Dermis blood vessel endothelial cell (primary cell): ENCODE measurements around the gene C6orf118. TPM values are rescaled to one million over a fixed set of nuclear protein-coding genes. Genes with fewer than 3 reads are reported as not detected.

Experiments
- DNase-seq: peaks from one replicate; pipeline ENCODE4 v3.0.0; 2010
- total RNA-seq: library from RNA; depleted of rRNA; stranded (reverse); fragments of >200 nt; gene quantifications from 2 replicates; pipeline ENCODE4 v1.2.3, GENCODE V29; 2014

Gene C6orf118
- not detected in 2 replicates for total RNA-seq

DNA sequence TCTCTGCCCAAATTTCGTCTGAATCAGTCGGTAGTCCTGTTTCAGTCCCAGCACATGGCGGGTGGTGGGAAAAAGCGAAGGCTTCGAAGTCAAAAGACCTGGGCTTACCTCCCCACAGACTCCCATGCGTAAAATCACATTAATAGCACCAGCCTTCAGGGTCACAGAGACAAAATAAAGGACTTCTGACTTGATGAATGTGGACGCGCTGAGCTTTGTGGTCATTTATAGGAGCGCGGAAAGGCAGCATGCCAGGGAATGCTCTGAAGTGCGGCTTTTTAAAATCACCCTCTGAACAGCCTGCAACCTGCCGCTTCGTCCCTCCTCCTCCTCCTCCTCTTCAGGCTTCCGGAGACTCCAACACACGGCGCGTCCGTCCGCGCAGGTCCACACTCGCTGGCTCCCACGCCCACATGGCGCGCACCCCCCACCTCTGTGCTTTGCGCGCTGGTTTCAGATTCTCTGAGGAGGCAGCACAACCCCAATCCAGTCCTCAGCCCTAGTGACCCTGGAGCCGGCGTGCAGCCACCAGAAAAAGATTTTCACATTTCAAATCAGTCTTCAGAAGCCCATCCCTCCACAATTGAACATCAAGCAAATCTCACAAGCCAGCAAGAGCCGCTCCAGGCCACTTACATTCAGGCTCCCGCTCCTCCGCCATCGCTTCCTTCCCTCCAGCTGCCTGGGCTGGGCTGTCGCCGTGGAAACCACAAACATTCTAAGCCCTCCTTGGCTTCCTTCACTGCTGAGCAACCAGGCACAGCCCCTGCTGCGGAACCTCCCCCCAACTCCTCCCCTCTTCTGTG is at the start of gene C6orf118:
Gene C6orf118 (minus strand): TSS at position 680 of the 806 bp plus-strand sequence. CDS start 19 bp downstream, at position 661.
- peak; percentile 88 for DNase-seq

- DNase-seq: no peak
Measured at GRCh38 chr6:165345700-165346099, 36.3 kb upstream of the C6orf118 start.

- no peak for DNase-seq
Measured at GRCh38 chr6:165340532-165340931, 31.1 kb upstream of the C6orf118 start.

DNA sequence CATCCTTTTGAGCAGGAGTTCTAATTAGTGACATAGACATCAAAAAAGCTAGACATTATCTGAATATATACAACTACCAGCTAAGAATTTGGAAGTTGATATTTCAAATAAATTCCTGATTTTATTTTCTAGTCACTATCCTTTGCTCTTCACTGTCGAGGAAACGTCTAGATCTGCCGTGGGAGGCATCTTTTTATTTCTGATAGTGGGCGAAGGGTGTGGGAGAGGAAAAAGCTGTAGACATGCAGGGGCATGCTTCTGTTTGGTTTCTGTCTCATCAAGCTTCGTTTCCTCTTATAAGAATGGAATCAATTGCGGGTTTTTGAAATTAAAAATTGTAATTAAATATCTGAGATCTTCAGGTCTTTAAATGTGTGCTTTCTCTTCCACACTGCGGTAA is 16.2 kb upstream of the C6orf118 start:
- DNase-seq: no peak

DNA sequence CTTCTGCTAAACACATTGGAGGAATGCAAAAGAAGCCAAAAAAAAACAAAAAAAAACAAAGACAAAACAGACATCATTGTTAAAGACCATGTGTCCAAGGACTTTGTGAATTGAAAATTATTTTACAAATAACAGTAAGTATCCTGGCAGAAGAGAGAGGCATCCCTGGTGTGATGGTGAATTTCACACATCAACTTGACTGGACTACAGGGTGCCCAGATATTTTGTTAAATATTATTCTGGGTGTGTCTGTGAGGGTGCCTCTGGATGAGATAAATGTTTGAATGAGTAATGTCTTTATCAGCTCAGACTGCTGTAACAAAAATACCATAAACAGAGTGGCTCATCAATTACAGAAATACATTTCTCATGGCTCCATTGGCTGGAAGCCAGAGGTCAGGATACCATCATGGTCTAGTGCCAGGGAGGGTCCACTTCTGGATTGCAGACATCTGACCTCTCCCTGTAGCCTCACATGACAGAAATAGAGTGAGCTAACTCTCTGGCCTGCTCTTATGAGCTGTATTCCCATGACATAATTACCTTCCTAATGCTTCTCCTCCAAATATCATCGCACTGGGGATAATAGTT is 12.2 kb upstream of the C6orf118 start:
- no peak for DNase-seq

DNA sequence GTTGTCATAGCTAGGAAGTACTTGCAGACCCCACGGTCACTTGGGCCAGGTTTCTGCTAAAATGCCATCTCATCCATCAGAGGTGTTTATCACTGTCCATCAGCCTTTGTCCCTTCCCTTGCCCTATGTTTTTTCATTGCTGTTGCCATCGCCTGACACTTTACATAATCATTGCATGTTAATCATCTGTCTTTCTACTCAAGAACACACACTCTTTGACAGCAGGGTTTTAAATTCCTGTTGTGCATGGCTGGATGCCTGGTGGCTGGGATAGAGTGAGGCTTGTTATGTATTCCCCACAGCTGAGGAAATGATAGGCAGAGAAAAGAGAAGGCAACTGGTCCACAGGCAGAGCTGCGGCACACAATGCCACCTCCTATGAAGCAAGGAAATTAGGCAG is 11.7 kb upstream of the C6orf118 start:
- no peak for DNase-seq

DNA sequence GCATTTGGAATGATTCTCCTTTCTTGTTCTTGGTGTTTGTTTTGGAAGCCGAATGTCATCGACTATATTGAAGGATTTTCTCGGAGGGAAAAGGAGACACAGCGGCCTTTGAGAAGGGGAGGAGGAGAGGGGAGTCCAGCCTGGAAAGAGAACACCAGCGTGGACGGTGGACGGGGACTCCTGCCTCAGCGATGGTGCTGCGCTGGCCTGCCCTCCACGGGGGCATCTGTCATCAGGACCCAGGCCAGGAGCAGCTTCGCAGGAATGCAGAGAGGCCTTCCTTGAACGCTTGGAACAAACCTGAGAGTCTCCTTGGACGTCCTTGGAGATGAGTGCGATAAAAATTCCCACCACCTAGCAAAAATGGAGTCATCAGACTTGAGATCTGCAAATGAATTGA is 8.3 kb upstream of the C6orf118 start:
- DNase-seq: no peak

DNA sequence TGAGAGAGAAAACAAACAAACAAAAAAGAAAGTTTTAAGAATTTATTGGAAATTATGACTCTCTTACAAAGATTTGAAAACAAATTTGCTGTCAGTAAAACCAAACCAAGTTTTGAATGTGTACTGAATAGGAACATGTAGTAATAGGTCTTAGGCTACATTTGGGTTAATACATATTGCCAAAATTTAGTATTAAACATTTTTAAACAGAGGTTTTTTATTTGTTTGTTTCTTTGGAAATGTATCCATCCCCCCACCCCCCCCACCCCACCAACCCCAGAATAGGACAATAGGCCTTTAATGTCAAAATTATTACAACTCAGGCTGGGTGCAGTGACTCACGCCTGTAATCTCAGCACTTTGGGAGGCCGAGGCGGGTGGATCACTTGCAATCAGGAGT is 2.5 kb downstream of the C6orf118 start:
- DNase-seq: no peak

DNA sequence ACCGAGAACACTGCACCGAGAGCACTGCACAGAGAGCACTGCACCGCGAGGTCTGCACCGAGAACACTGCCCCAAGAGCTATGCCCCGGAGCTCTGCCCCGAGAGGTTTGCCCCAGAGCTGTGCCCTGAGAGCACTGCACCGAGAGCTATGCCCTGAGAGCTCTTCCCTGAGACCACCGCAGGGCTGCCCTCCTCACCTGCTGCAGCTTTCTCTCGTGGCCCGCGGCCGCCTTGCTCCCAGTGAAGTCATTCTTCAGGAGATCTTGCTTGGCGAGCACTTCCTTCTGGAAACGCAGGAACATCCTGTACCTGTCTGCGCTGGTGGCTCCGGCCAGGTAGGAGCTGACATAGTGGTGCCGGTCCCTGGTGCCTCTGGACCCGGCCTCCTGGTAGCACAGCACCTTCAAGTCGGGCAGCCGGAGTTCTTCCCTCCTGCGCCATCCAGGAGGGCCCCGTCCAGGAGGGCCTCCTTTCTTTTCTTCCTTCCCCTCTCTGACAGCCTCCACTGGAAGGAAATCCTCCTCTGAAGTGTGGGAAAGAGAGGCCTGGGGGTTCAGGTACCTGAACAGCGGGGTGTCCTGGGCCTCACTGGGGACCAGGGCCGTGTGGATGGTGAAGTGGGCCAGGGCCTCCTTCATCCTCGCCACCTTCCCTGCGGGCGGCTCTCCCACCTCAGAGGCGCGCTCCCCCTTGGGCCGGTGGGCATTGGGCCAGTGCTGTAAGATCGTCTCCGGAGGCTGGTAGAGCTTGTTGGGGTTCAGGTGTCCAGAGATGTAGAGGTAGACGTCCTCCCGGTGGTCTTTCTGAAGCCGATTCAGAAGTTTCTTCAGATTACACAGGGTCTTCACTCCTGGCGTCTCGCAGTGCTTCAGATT is 7.8 kb downstream of the C6orf118 start:
- no peak for DNase-seq

GRCh38 chr6:165300422-165300936 is 8.9 kb downstream of the C6orf118 start:
- DNase-seq: no peak

- DNase-seq: no peak
Measured at GRCh38 chr6:165298875-165299274, 10.5 kb downstream of the C6orf118 start.

DNA sequence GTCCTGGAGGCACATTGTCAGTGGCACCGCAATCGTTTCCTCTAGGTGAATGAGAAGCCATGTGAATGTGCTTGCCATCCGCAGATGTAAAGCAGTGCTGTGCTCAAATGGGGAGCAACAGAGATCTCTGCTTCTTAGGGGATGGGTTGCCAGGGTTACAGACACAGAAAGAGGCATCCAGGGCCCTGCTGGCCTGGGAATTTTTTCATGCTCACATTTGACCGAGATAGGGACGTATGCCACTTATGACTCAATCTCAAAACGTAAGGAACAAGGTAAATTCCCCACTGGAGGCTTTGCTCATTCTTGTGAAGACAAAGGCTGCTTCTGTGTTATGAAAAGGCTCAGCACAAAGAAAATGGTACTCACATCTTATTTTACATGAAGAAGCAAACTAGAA is 11.0 kb downstream of the C6orf118 start:
- DNase-seq: no peak

DNA sequence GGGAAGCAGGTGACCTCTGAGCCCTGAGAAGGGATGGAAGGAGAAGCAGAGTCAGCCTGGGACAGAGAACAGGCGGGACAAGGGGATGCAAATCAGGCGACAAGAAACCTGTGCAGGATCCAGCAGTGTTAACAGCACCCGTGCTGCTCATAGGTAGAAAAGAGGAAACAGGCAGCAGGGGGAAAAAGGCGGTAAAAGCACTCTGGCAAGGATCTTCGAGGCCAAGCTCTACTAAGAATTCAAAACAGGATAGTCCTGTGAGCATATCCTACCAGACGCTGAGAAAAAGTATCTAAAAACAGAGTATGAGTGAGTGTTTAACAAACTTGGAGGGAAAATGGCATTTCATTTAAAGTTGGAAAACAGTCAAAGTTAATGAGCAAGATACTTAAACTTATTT is 16.7 kb downstream of the C6orf118 start:
- no peak for DNase-seq

DNA sequence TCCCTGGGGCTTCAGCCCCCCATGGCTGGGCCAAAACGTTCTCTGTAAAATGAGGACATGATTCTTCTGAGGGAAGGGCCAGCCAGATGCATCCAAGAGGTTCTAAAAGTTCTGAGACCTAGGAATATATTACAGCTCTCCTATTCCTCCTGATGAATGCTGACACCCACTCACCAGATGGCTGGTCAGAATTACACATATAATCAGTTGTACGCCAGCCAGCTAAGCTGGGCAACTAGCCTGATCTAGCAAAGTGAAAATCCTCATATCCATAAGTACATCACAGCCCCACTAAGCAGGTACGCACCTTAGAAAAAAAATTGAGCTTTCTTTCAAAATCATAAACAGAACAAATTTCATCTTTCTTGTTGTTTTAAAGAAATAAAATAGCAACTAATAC is 34.8 kb downstream of the C6orf118 start:
- no peak for DNase-seq

- DNase-seq: no peak
Measured at GRCh38 chr6:165272585-165272984, 36.8 kb downstream of the C6orf118 start.

- DNase-seq: no peak
Measured at GRCh38 chr6:165268987-165269386, 40.4 kb downstream of the C6orf118 start.

GRCh38 chr6:165266621-165267020 is 42.8 kb downstream of the C6orf118 start:
- no peak for DNase-seq

GRCh38 chr6:165266191-165266590 is 43.2 kb downstream of the C6orf118 start:
- no peak for DNase-seq

- DNase-seq: no peak
Measured at GRCh38 chr6:165260462-165260861, 48.9 kb downstream of the C6orf118 start.

- no peak for DNase-seq
Measured at GRCh38 chr6:165249808-165250207, 59.6 kb downstream of the C6orf118 start.

GRCh38 chr6:165245701-165246100 is 63.7 kb downstream of the C6orf118 start:
- peak; percentile 5 for DNase-seq

- peak; percentile 48 for DNase-seq
Measured at GRCh38 chr6:165245287-165245686, 64.1 kb downstream of the C6orf118 start.
